Spleen (tissue), 11 donors: ENCODE data around the gene HRH2. TPM values are rescaled to one million over a fixed set of nuclear protein-coding genes. Genes with fewer than 3 reads are reported as not detected.
A peak's percentile ranks its signal among the peaks of the same experiment; 100 is the strongest.

ENCODE experiments used
- DNase-seq: peaks from one replicate; pipeline ENCODE4 v3.0.0-alpha.2; 2020
- H3K27ac ChIP-seq, 8 donors: fragments of 200-600 bp; sonication (generic) in 7 of 8; 1 replicate in 4 of 8; 2 replicates in 4 of 8; pipeline versions ENCODE4 v1.5.0 to v1.8.0; 2016 to 2021; ENCODE audit warnings: inconsistent platforms in 4 of 8, mild to moderate bottlenecking in 4 of 8, moderate library complexity in 1 of 8
- H3K27me3 ChIP-seq, 7 donors: fragments of 200-600 bp; sonication (generic) in 6 of 7; replicated peaks in 1 of 7; 1 replicate in 4 of 7; 2 replicates in 3 of 7; pipeline versions ENCODE4 v1.5.0 to v1.8.0; 2016 to 2021; ENCODE audit warnings: inconsistent platforms in 3 of 7, mild to moderate bottlenecking in 1 of 7
- H3K36me3 ChIP-seq, 6 donors: fragments of 200-600 bp; sonication (generic) in 5 of 6; 1 replicate in 4 of 6; 2 replicates in 2 of 6; pipeline versions ENCODE4 v1.5.0 to v1.8.0; 2016 to 2021; ENCODE audit warnings: inconsistent platforms in 2 of 6
- H3K4me1 ChIP-seq, 6 donors: fragments of 200-600 bp; sonication (generic) in 5 of 6; 1 replicate in 3 of 6; 2 replicates in 3 of 6; pipeline versions ENCODE4 v1.5.0 to v1.8.0; 2016 to 2021; ENCODE audit warnings: inconsistent platforms in 3 of 6
- H3K4me3 ChIP-seq, 8 donors: fragments of 200-600 bp; sonication (generic) in 7 of 8; 1 replicate in 4 of 8; 2 replicates in 4 of 8; pipeline versions ENCODE4 v1.5.0 to v1.8.0; 2016 to 2021; ENCODE audit warnings: inconsistent platforms in 4 of 8, mild to moderate bottlenecking in 4 of 8, moderate library complexity in 2 of 8
- H3K9me3 ChIP-seq, 8 donors: fragments of 200-600 bp; sonication (generic) in 7 of 8; 1 replicate in 4 of 8; 2 replicates in 4 of 8; pipeline versions ENCODE4 v1.5.0 to v1.8.0; 2016 to 2021; ENCODE audit warnings: inconsistent platforms in 4 of 8
- CTCF ChIP-seq, 11 experiments: fragments of 200-600 bp in 7 of 11; fragments of 450-650 bp in 4 of 11; sonication (generic) in 4 of 11; IDR thresholded peaks in 8 of 11; conservative IDR thresholded peaks in 3 of 11; 1 replicate in 7 of 11; 2 replicates in 4 of 11; pipeline versions ENCODE4 v1.4.0 to v1.8.0; 2016 to 2021; ENCODE audit warnings: antibody characterized with exemption in 11 of 11, inconsistent platforms in 4 of 11, mild to moderate bottlenecking in 1 of 11
- POLR2A ChIP-seq, 3 donors: fragments of 450-650 bp; IDR thresholded peaks; one replicate each; pipeline ENCODE4 v1.5.1; 2017; ENCODE audit warnings: antibody characterized with exemption in 3 of 3, mild to moderate bottlenecking in 1 of 3
- POLR2AphosphoS5 ChIP-seq, 3 donors: sonication (generic); formaldehyde crosslinking; IDR thresholded peaks; one replicate each; pipeline ENCODE4 v1.5.1; 2017; ENCODE audit warnings: antibody characterized with exemption in 3 of 3
- WGBS, 5 donors: extraction: QIAGEN DNeasy Blood & Tissue Kit in 3 of 5; methylation state at CpG; one replicate each; pipeline versions ENCODE4 v1.1.5 to v1.1.7; 2013 to 2018; 5-methylcytosine and 5-hydroxymethylcytosine counted together
- intact Hi-C: fragments of 100-400 bp; cut with DNase I; formaldehyde crosslinking; loops from one replicate; pipeline ENCODE4 v1.15.0; 2023; ENCODE audit warnings: low total_unique reads
- polyA plus RNA-seq, 3 donors: library from polyadenylated mRNA; stranded (reverse); fragments of 200-250 nt; gene quantifications; one replicate each; pipeline ENCODE4 v1.2.1, GENCODE V29; 2013
- total RNA-seq, 7 donors: library from RNA; depleted of rRNA in 3 of 7; stranded (reverse); fragments of >200 nt in 3 of 7; fragmentation: NEBNext Ultra II Directional in 4 of 7; extraction: Animal tissue kit (Norgen Biotek cat#: 25700) in 4 of 7; gene quantifications; one replicate each; pipeline versions ENCODE4 v1.1.0 to v1.2.1, GENCODE V29; 2016 to 2021
- donor health status: healthy with polysubstance abuse.
- donor health status: DM: no; HTN: no; CAD: no; lungs with moderate emphysema.
- donor health status: DM: no; HTN: no; CAD: no.
- donor health status: Bipolar disorder and iron deficiency.
- donor health status: healthy.
- donor health status: DM: no; HTN: no; CAD: no.
- donor health status: DM: yes; HTN: yes; CAD: no.

The HRH2 gene
- total and polyA plus RNA-seq, 10 donors: 1.9 to 85.2 (median 22.3) TPM

GRCh38 chr5:175706499-175706898, 48.6 kb downstream of the HRH2 start:
- peaks cover 0 to 11% (median 3%) of the 10 kb centered on the region in 8 donors for H3K9me3 ChIP-seq
- intact Hi-C loops: no loop called here
- H3K4me1 ChIP-seq: no peaks in the 10 kb centered on the region
- no peak overlapping the region for H3K4me3 ChIP-seq
- 68 to 88% (median 76%) methylated on average over 6 of the region's 6 CpGs for WGBS, 5 donors
- TF ChIP-seq POLR2AphosphoS5 (IDR thresholded peaks at IDR 0.05) (no peak), CTCF (IDR thresholded peaks at IDR 0.05 in 8 of 11, conservative IDR thresholded peaks at IDR 0.05 in 3 of 11) (no peak), POLR2A (IDR thresholded peaks at IDR 0.05) (no peak)
- H3K36me3 ChIP-seq: peaks cover 0 to 51% (median 5%) of the 10 kb centered on the region in 6 donors
- no peak overlapping the region for H3K27ac ChIP-seq
- H3K27me3 ChIP-seq: no peaks in the 10 kb centered on the region
- peak; percentile 39 for DNase-seq

- Histone ChIP-seq H3K36me3 (peaks cover 0 to 46% (median 5%) of the 10 kb centered on the region in 6 donors), H3K4me3 (no peak overlapping the region), H3K27me3 (no peaks in the 10 kb centered on the region), H3K27ac (no peak overlapping the region), H3K9me3 (peaks cover 0 to 11% (median 3%) of the 10 kb centered on the region in 8 donors), H3K4me1 (no peaks in the 10 kb centered on the region)
- intact Hi-C loops: no loop called here
- peak; percentile 71 for DNase-seq
- no peak for TF ChIP-seq POLR2A (IDR thresholded peaks at IDR 0.05)
- TF ChIP-seq POLR2AphosphoS5 (IDR thresholded peaks at IDR 0.05): peak in 1 of 3 donors; percentile 70
- WGBS, 5 donors: 88 to 95% (median 91%) methylated on average over 15 to 16 of the region's 16 CpGs
Observed at GRCh38 chr5:175707751-175708375, 50.0 kb downstream of the HRH2 start.

- Histone ChIP-seq H3K27me3 (no peaks in the 10 kb centered on the region), H3K4me3 (no peak overlapping the region), H3K9me3 (peaks cover 0 to 7% (median 0%) of the 10 kb centered on the region in 8 donors), H3K4me1 (no peaks in the 10 kb centered on the region), H3K36me3 (peaks cover 0 to 46% (median 5%) of the 10 kb centered on the region in 6 donors), H3K27ac (no peak overlapping the region)
- WGBS, 5 donors: 70 to 85% (median 78%) methylated on average over 13 of the region's 13 CpGs
- peak; percentile 64 for DNase-seq
- peak in 1 of 3 donors; percentile 59 for TF ChIP-seq POLR2AphosphoS5 (IDR thresholded peaks at IDR 0.05)
- no peak for TF ChIP-seq POLR2A (IDR thresholded peaks at IDR 0.05)
- TF ChIP-seq CTCF (IDR thresholded peaks at IDR 0.05 in 8 of 11, conservative IDR thresholded peaks at IDR 0.05 in 3 of 11): no peak
- intact Hi-C loops: no loop called here
Observed at GRCh38 chr5:175709276-175709781, 51.5 kb downstream of the HRH2 start.

GRCh38 chr5:175710326-175710725, 52.5 kb downstream of the HRH2 start:
- no peak overlapping the region for H3K27ac ChIP-seq
- no peak overlapping the region for H3K4me3 ChIP-seq
- peaks cover 0 to 46% (median 5%) of the 10 kb centered on the region in 6 donors for H3K36me3 ChIP-seq
- no peaks in the 10 kb centered on the region for H3K4me1 ChIP-seq
- peak; percentile 57 for DNase-seq
- WGBS, 5 donors: 59 to 88% (median 80%) methylated on average over 3 to 6 of the region's 6 CpGs
- intact Hi-C loops: no loop called here
- no peaks in the 10 kb centered on the region for H3K27me3 ChIP-seq
- TF ChIP-seq POLR2A (IDR thresholded peaks at IDR 0.05) (no peak), POLR2AphosphoS5 (IDR thresholded peaks at IDR 0.05) (peak in 1 of 3 donors; percentile 37), CTCF (IDR thresholded peaks at IDR 0.05 in 8 of 11, conservative IDR thresholded peaks at IDR 0.05 in 3 of 11) (no peak)
- peaks cover 0 to 7% (median 0%) of the 10 kb centered on the region in 8 donors for H3K9me3 ChIP-seq
